Limb (tissue), 2 donors: Measurements from ENCODE around the gene KIAA1191.
"Not testable (repeated sequence)": the region's sequence is repeated elsewhere in the genome, so short reads cannot be mapped to it uniquely, and the experiment has no call there.

Experiments used
- DNase-seq, 2 donors: peaks; one replicate each; pipeline ENCODE4 v3.0.0-alpha.2; 2016; ENCODE audit errors: extremely low spot score in 2 of 2

KIAA1191 gene

GRCh38 chr5:176317534-176318374 lies 43.8 kb downstream of the KIAA1191 start:
- no peak for DNase-seq

DNA sequence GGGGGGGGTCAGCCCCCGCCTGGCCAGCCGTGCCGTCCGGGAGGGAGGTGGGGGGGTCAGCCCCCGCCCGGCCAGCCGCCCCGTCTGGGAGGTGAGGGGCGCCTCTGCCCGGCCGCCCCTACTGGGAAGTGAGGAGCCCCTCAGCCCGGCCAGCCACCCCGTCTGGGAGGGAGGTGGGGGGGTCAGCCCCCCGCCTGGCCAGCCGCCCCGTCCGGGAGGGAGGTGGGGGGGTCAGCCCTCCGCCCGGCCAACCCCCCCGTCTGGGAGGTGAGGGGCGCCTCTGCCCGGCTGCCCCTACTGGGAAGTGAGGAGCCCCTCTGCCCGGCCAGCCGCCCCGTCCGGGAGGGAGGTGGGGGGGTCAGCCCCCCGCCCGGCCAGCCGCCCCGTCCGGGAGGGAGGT lies 56.2 kb downstream of the KIAA1191 start:
- DNase-seq: not testable (repeated sequence)
